Large intestine (tissue), 3 donors: ENCODE measurements around the gene NFIX. TPM values are rescaled to one million over a fixed set of nuclear protein-coding genes. Genes with fewer than 3 reads are reported as not detected.
"Not testable (repeated sequence)": the region's sequence is repeated elsewhere in the genome, so short reads cannot be mapped to it uniquely, and the experiment has no call there.

ENCODE experiments used
- DNase-seq, 2 donors: peaks; one replicate each; pipeline versions ENCODE4 v3.0.0 to v3.0.0-alpha.2; 2013
- H3K27ac ChIP-seq: one replicate; pipeline ENCODE4 v1.5.1; 2013; ENCODE audit warnings: low read length
- H3K27me3 ChIP-seq: 2 replicates; pipeline ENCODE4 v1.6.1; 2013; ENCODE audit warnings: low read length; ENCODE audit not compliant: control insufficient read depth, insufficient read depth
- H3K36me3 ChIP-seq: 2 replicates; pipeline ENCODE4 v1.6.1; 2013; ENCODE audit warnings: low read length; ENCODE audit not compliant: control insufficient read depth, insufficient read depth
- H3K4me1 ChIP-seq: one replicate; pipeline ENCODE4 v1.6.1; 2013; ENCODE audit warnings: low read length; ENCODE audit not compliant: control insufficient read depth, insufficient read depth
- H3K4me3 ChIP-seq: one replicate; pipeline ENCODE4 v1.5.1; 2013; ENCODE audit warnings: low read length
- H3K9me3 ChIP-seq: one replicate; pipeline ENCODE4 v1.6.1; 2013; ENCODE audit warnings: mild to moderate bottlenecking, low read depth, low read length, moderate library complexity; ENCODE audit not compliant: control insufficient read depth
- WGBS: methylation state at CpG from one replicate; pipeline ENCODE4 v1.1.5; 2013; ENCODE audit warnings: low lambda C conversion rate; ENCODE audit not compliant: insufficient coverage; 5-methylcytosine and 5-hydroxymethylcytosine counted together
- polyA plus RNA-seq: library from polyadenylated mRNA; unstranded; fragments of 120-200 nt; gene quantifications from one replicate; pipeline ENCODE4 v1.2.1, GENCODE V29; 2013

NFIX gene
- polyA plus RNA-seq, 1 donor: 20.2 TPM

DNA sequence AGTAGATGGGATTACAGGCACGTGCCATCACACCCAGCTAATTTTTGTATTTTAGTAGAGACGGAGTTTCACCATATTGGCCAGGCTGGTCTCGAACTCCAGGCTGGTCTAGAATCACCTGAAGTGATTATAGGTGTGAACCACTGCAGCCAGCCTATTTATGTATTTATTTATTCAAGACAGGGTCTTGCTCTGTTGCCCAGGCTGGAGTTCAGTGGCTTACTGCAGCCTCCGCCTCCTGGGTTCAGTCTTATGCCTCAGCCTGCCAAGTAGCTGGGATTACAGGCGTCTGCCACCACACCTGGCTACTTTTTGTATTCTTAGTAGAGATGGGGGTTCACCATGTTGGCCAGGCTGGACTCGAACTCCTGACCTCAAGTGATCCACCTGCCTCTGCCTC, 43.2 kb upstream of the NFIX start:
- H3K9me3 ChIP-seq, H3K27ac ChIP-seq, H3K4me3 ChIP-seq, H3K27me3 ChIP-seq, DNase-seq: not testable (repeated sequence)
- no CpG with 5 or more reads among the region's 6 CpGs for WGBS
- H3K4me1 ChIP-seq: peaks cover 19% of the 10 kb centered on the region
- peaks cover 73% of the 10 kb centered on the region for H3K36me3 ChIP-seq

DNA sequence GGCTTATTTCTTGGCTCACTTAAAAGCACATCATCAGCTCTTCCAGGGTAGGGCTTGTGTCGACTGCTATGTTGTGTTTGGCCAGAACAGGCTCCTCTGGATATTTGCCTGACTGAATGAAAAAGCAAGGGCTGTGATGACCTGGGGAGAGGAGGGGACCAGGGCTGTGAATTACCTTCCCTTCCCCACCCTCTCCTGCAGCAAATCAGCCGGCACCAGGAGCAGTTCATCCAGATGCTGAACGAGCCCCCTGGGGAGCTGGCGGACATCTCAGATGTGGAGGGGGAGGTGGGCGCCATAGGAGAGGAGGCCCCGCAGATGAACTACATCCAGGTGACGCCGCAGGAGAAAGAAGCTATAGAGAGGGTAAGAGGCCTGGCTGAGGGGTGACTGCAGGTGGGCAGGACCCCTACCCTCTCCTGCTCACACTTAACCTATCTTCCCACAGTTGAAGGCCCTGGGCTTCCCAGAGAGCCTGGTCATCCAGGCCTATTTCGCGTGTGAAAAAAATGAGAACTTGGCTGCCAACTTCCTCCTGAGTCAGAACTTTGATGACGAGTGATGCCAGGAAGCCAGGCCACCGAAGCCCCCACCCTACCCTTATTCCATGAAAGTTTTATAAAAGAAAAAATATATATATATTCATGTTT, 42.7 kb upstream of the NFIX start:
- no peak for DNase-seq
- no peaks in the 10 kb centered on the region for H3K9me3 ChIP-seq
- no peaks in the 10 kb centered on the region for H3K27me3 ChIP-seq
- WGBS: no CpG with 5 or more reads among the region's 12 CpGs
- peaks cover 13% of the 10 kb centered on the region for H3K4me1 ChIP-seq
- H3K36me3 ChIP-seq: peaks cover 68% of the 10 kb centered on the region
- H3K4me3 ChIP-seq: no peak overlapping the region
- H3K27ac ChIP-seq: no peak overlapping the region

DNA sequence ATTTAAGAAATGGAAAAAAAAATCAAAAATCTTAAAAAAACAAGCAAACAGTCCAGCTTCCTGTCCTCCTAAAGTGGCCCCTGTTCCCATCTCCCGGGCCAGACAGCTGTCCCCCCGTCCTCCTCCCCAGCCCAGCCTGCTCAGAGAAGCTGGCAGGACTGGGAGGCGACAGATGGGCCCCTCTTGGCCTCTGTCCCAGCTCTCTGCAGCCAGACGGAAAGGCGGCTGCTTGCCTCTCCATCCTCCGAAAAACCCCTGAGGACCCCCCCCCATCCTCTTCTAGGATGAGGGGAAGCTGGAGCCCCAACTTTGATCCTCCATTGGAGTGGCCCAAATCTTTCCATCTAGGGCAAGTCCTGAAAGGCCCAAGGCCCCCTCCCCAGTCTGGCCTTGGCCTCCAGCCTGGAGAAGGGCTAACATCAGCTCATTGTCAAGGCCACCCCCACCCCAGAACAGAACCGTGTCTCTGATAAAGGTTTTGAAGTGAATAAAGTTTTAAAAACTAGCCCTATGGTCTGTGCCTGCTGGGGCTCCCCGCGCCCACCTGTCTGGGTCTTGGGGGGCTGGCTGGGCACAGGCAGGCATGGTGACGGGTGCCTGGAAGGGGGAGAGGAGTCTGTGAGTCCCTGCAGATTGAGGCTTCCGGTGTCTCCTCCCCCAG, 42.0 kb upstream of the NFIX start:
- WGBS: no CpG with 5 or more reads among the region's 11 CpGs
- no peak for DNase-seq
- no peaks in the 10 kb centered on the region for H3K9me3 ChIP-seq
- H3K4me3 ChIP-seq: no peak overlapping the region
- peaks cover 62% of the 10 kb centered on the region for H3K36me3 ChIP-seq
- peak overlapping the region; percentile 17 for H3K27ac ChIP-seq
- peaks cover 11% of the 10 kb centered on the region for H3K4me1 ChIP-seq
- H3K27me3 ChIP-seq: no peaks in the 10 kb centered on the region

- WGBS: no CpG with 5 or more reads among the region's 12 CpGs
Observed at GRCh38 chr19:12953799-12954611, 41.3 kb upstream of the NFIX start.

GRCh38 chr19:12954612-12954962, 40.7 kb upstream of the NFIX start:
- H3K27me3 ChIP-seq: no peaks in the 10 kb centered on the region
- H3K9me3 ChIP-seq: no peaks in the 10 kb centered on the region
- H3K4me3 ChIP-seq: no peak overlapping the region
- no peak overlapping the region for H3K27ac ChIP-seq
- no CpG with 5 or more reads among the region's 1 CpG for WGBS
- H3K4me1 ChIP-seq: peaks cover 11% of the 10 kb centered on the region
- DNase-seq: no peak
- peaks cover 49% of the 10 kb centered on the region for H3K36me3 ChIP-seq

More at GRCh38 chr19:12953799-12954611, 41.3 kb upstream of the NFIX start:
- Histone ChIP-seq H3K4me1 (peaks cover 11% of the 10 kb centered on the region), H3K27me3 (no peaks in the 10 kb centered on the region), H3K4me3 (no peak overlapping the region), H3K9me3 (no peaks in the 10 kb centered on the region), H3K36me3 (peaks cover 55% of the 10 kb centered on the region), H3K27ac (peak overlapping the region; percentile 17)
- no peak for DNase-seq

- H3K4me1 ChIP-seq: peaks cover 11% of the 10 kb centered on the region
- not testable (repeated sequence) for H3K9me3 ChIP-seq, DNase-seq, H3K27ac ChIP-seq, H3K27me3 ChIP-seq
- peaks cover 41% of the 10 kb centered on the region for H3K36me3 ChIP-seq
- WGBS: no CpG with 5 or more reads among the region's 9 CpGs
- peak overlapping the region; percentile 62 for H3K4me3 ChIP-seq
Observed at GRCh38 chr19:12955575-12955974, 39.7 kb upstream of the NFIX start.

GRCh38 chr19:12955996-12956395, 39.3 kb upstream of the NFIX start:
- no peaks in the 10 kb centered on the region for H3K27me3 ChIP-seq
- no peak for DNase-seq
- peak overlapping the region; percentile 62 for H3K4me3 ChIP-seq
- H3K27ac ChIP-seq: no peak overlapping the region
- WGBS: 60% methylated on average over 1 of the region's 12 CpGs
- peaks cover 11% of the 10 kb centered on the region for H3K4me1 ChIP-seq
- H3K36me3 ChIP-seq: peaks cover 36% of the 10 kb centered on the region
- H3K9me3 ChIP-seq: no peaks in the 10 kb centered on the region

GRCh38 chr19:12956446-12957388, 38.6 kb upstream of the NFIX start, which contains the start of gene GADD45GIP1:
Gene GADD45GIP1, minus strand, starts transcription at chr19:12957223. Its CDS starts 11 bp downstream, at chr19:12957212.
- peaks cover 31% of the 10 kb centered on the region for H3K36me3 ChIP-seq
- H3K27ac ChIP-seq: peak within 1 kb of the TSS; percentile 80
- peaks cover 11% of the 10 kb centered on the region for H3K4me1 ChIP-seq
- WGBS: 0% methylated on average over 3 of the region's 84 CpGs
- peak within 1 kb of the TSS; percentile 62 for H3K4me3 ChIP-seq
- DNase-seq: peak; percentile 58 to 80
- no peaks in the 10 kb centered on the region for H3K9me3 ChIP-seq
- H3K27me3 ChIP-seq: no peaks in the 10 kb centered on the region

DNA sequence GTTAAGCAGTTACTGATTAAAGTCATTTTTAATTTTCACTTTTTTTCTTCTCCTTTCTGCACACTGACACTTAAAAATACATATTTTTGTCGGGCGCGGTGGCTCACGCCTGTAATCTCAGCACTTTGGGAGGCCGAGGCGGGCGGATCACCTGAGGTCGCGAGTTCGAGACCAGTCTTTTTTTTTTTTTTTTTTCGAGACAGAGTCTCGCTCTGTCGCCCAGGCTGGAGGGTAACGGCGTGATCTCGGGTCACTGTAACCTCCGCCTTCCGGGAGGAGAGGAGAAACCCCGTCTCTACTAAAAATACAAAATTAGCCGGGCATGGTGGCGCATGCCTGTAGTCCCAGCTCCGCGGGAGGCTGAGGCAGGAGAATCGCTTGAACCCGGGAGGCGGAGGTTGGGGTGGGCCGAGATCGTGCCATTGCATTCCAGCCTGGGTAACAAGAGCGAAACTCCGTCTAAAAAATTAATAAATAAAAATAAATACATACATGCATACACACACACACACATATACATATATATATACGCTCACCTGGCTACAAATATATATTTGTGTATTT, 37.8 kb upstream of the NFIX start:
- H3K27ac ChIP-seq: peak overlapping the region; percentile 80
- not testable (repeated sequence) for H3K9me3 ChIP-seq, H3K27me3 ChIP-seq, DNase-seq
- H3K4me3 ChIP-seq: peak overlapping the region; percentile 62
- WGBS: 100% methylated on average over 1 of the region's 31 CpGs
- H3K4me1 ChIP-seq: peaks cover 11% of the 10 kb centered on the region
- H3K36me3 ChIP-seq: peaks cover 23% of the 10 kb centered on the region
